K562 (cell line): ENCODE measurements around the gene GCNT4. TPM values are rescaled to one million over a fixed set of nuclear protein-coding genes. Genes with fewer than 3 reads are reported as not detected.

Experiments used
- ATAC-seq: fragments of 200-7000 bp; cut with Tn5 transposase; 3 replicates; pipeline ENCODE4 v1.9.1; 2020; ENCODE audit warnings: moderate library complexity
- BruUV-seq: library from RNA; stranded (reverse); fragments of 400-500 nt; replicated peaks from 2 replicates; lab custom pipeline; 2021; lab: Mats Ljungman, UMichigan
- CTCF ChIA-PET: fragments of 300-600 bp; formaldehyde crosslinking; extraction: SDS; loops from one replicate; lab custom pipeline; 2021; ENCODE audit warnings: low intra/inter-chr PET ratio; lab: Yijun Ruan, JAX
- POLR2A ChIA-PET: fragments of 300-600, 350-650 bp; sonication (Branson Sonifier 250); formaldehyde crosslinking; extraction: SDS; loops from one replicate; lab custom pipeline; 2021; ENCODE audit warnings: antibody characterized with exemption, inconsistent platforms; lab: Yijun Ruan, JAX
- DNase-seq, 4 experiments: peaks; one replicate each; pipeline versions ENCODE4 v3.0.0 to v3.0.0-alpha.2; 2011 to 2018; ENCODE audit warnings: low spot score in 3 of 4, mixed read lengths in 3 of 4; ENCODE audit errors: extremely low read depth in 1 of 4
- FAIRE-seq: peaks from 2 replicates; lab custom pipeline; 2011; peaks lifted over from hg19 to GRCh38; lab: Jason Lieb, UNC
- H2AFZ ChIP-seq: 2 replicates; pipeline ENCODE4 v1.6.0; 2011; ENCODE audit warnings: low read depth, low read length, control low read depth, inconsistent platforms
- H3K27ac ChIP-seq: fragments of 200-600 bp; 3 replicates; pipeline ENCODE4 v1.8.0; 2011; ENCODE audit warnings: low read depth, mild to moderate bottlenecking, control low read depth, inconsistent platforms, low read length, moderate library complexity, mixed read lengths; ENCODE audit errors: extremely low read depth
- H3K27me3 ChIP-seq, 2 experiments: fragments of 300-600 bp in 1 of 2; 2 replicates in 1 of 2; 3 replicates in 1 of 2; pipeline versions ENCODE4 v1.6.0 to v1.8.0; 2011; ENCODE audit warnings: inconsistent platforms in 2 of 2, low read length in 2 of 2, mild to moderate bottlenecking in 1 of 2, mixed read lengths in 1 of 2, moderate library complexity in 1 of 2; ENCODE audit not compliant: control insufficient read depth in 2 of 2, insufficient read depth in 2 of 2
- H3K36me3 ChIP-seq: fragments of 300-600 bp; 3 replicates; pipeline ENCODE4 v1.8.0; 2011; ENCODE audit warnings: mild to moderate bottlenecking, low read length, inconsistent platforms; ENCODE audit not compliant: control insufficient read depth, insufficient read depth
- H3K4me1 ChIP-seq, 2 experiments: fragments of 200-600 bp in 1 of 2; replicated peaks in 1 of 2; 2 replicates in 1 of 2; 3 replicates in 1 of 2; pipeline versions ENCODE4 v1.5.1 to v1.8.0; 2011; ENCODE audit warnings: inconsistent platforms in 2 of 2, low read length in 2 of 2, mild to moderate bottlenecking in 1 of 2, mixed read lengths in 1 of 2, moderate library complexity in 1 of 2; ENCODE audit not compliant: control insufficient read depth in 2 of 2, insufficient read depth in 2 of 2
- H3K4me2 ChIP-seq: 2 replicates; pipeline ENCODE4 v1.6.1; 2011; ENCODE audit warnings: low read length, control low read depth, inconsistent platforms, mixed read lengths; ENCODE audit not compliant: insufficient read depth
- H3K4me3 ChIP-seq: fragments of 200-600 bp; sonication (generic), shearing (Covaris generic); 2 replicates; pipeline ENCODE4 v1.5.1; 2016; ENCODE audit warnings: control low read depth, inconsistent platforms
- H3K79me2 ChIP-seq: fragments of 200-600 bp; 3 replicates; pipeline ENCODE4 v1.8.0; 2011; ENCODE audit warnings: low read length, inconsistent platforms; ENCODE audit not compliant: control insufficient read depth, insufficient read depth
- H3K9ac ChIP-seq, 2 experiments: 2 replicates each; pipeline versions ENCODE4 v1.6.0 to v1.6.1; 2011; ENCODE audit warnings: low read depth in 2 of 2, low read length in 2 of 2, control low read depth in 1 of 2, inconsistent platforms in 1 of 2, mild to moderate bottlenecking in 1 of 2, mixed read lengths in 1 of 2; ENCODE audit not compliant: insufficient read depth in 1 of 2
- H3K9me1 ChIP-seq: one replicate; pipeline ENCODE4 v1.6.0; 2011; ENCODE audit warnings: inconsistent platforms, mild to moderate bottlenecking, low read length, moderate library complexity; ENCODE audit not compliant: control insufficient read depth, insufficient read depth
- H3K9me3 ChIP-seq: replicated peaks from 2 replicates; pipeline ENCODE4 v1.5.1; 2011; ENCODE audit warnings: low read depth, low read length, inconsistent platforms; ENCODE audit not compliant: control insufficient read depth, insufficient read depth
- H4K20me1 ChIP-seq: replicated peaks from 2 replicates; pipeline ENCODE4 v1.6.1; 2011; ENCODE audit warnings: low read length, inconsistent platforms, mixed read lengths; ENCODE audit not compliant: control insufficient read depth, insufficient read depth
- ETS2 ChIP-seq: IDR thresholded peaks from 2 replicates; pipeline ENCODE4 v1.6.1; 2016; ENCODE audit warnings: borderline replicate concordance, missing genetic modification characterization, mild to moderate bottlenecking, moderate library complexity, missing compliant biosample characterization; ENCODE audit not compliant: poor library complexity, severe bottlenecking
- FOXM1 ChIP-seq, 2 experiments: fragments of 450-650 bp in 1 of 2; sonication (generic) in 1 of 2; formaldehyde crosslinking in 1 of 2; IDR thresholded peaks; 2 replicates each; pipeline versions ENCODE4 v1.6.1 to v1.9.0; 2017 to 2022; ENCODE audit warnings: low read depth in 2 of 2, mild to moderate bottlenecking in 2 of 2, missing genetic modification reagents in 1 of 2, moderate library complexity in 1 of 2
- GATAD2A ChIP-seq: fragments of 450-650 bp; IDR thresholded peaks from 2 replicates; pipeline ENCODE4 v1.6.1; 2017
- L3MBTL2 ChIP-seq: fragments of 450-650 bp; IDR thresholded peaks from 2 replicates; pipeline ENCODE4 v1.6.1; 2016; ENCODE audit warnings: mild to moderate bottlenecking, moderate library complexity
- PHB2 ChIP-seq: fragments of 450-650 bp; IDR thresholded peaks from 2 replicates; pipeline ENCODE4 v1.6.1; 2017; ENCODE audit warnings: low read depth
- RCOR1 ChIP-seq, 2 experiments: IDR thresholded peaks; 2 replicates each; pipeline ENCODE4 v1.6.1; 2012; ENCODE audit warnings: low read depth in 2 of 2, low read length in 2 of 2, borderline replicate concordance in 1 of 2, improper control_type of control experiment in 1 of 2
- SIX5 ChIP-seq, 2 experiments: IDR thresholded peaks; 2 replicates each; pipeline ENCODE4 v1.6.1; 2011; ENCODE audit warnings: low read length in 2 of 2, borderline replicate concordance in 1 of 2, low read depth in 1 of 2, mild to moderate bottlenecking in 1 of 2, moderate library complexity in 1 of 2; ENCODE audit not compliant: insufficient read depth in 1 of 2
- SPI1 ChIP-seq: IDR thresholded peaks from 2 replicates; pipeline ENCODE4 v1.6.1; 2011; ENCODE audit warnings: low read depth, low read length, control low read depth, borderline replicate concordance
- ZBTB1 ChIP-seq: sonication (generic); formaldehyde crosslinking; IDR thresholded peaks from 2 replicates; pipeline ENCODE4 v1.8.1; 2023; ENCODE audit warnings: missing genetic modification reagents, low read depth, mild to moderate bottlenecking, borderline replicate concordance
- ZBTB9 ChIP-seq: fragments of 450-650 bp; formaldehyde crosslinking; IDR thresholded peaks from 2 replicates; pipeline ENCODE4 v1.4.0; 2020; ENCODE audit warnings: mild to moderate bottlenecking, moderate library complexity
- ZKSCAN1 ChIP-seq: fragments of 150-350 bp; IDR thresholded peaks from 2 replicates; pipeline ENCODE4 v1.6.1; 2016; ENCODE audit warnings: low read depth, low read length
- ZNF184 ChIP-seq: sonication (generic); formaldehyde crosslinking; IDR thresholded peaks from 2 replicates; pipeline ENCODE4 v1.5.0; 2020; ENCODE audit warnings: missing genetic modification reagents
- ZNF699 ChIP-seq: fragments of 250-450 bp; sonication (Bioruptor Pico); IDR thresholded peaks from 2 replicates; pipeline ENCODE4 v1.8.0; 2021; ENCODE audit warnings: mild to moderate bottlenecking, moderate library complexity; ENCODE audit not compliant: insufficient replicate concordance
- WGBS: fragments of 100-300 bp; shearing (Covaris generic); methylation state at CpG from one replicate; pipeline ENCODE4 v1.1.6; 2016; ENCODE audit warnings: low coverage, mixed read lengths; ENCODE audit not compliant: insufficient coverage; ENCODE audit errors: missing lambda C conversion rate; 5-methylcytosine and 5-hydroxymethylcytosine counted together
- in situ Hi-C: fragments of 300-500 bp; cut with MboI; formaldehyde crosslinking; loops from 4 replicates; pipeline ENCODE4 v1.15.0; 2018; ENCODE audit warnings: inconsistent platforms, mixed read lengths
- intact Hi-C: fragments of 100-400 bp; cut with micrococcal nuclease; formaldehyde crosslinking; loops from 2 replicates; pipeline ENCODE4 v1.14.2; 2022
- polyA plus RNA-seq, 8 experiments: library from polyadenylated mRNA; depleted of rRNA in 4 of 8; stranded (reverse) in 5 of 8; unstranded in 3 of 8; fragments of >200 nt; fragmentation: Nextera tagmentation in 2 of 8; fragmentation: Illumina TruSeq in 1 of 8; extraction: Ambion mirVana in 2 of 8; extraction: Trizol in 1 of 8; gene quantifications; 2 replicates each; pipeline versions ENCODE4 v1.2.1 to v1.2.3, GENCODE V29; 2011 to 2014; ENCODE audit warnings: inconsistent platforms in 1 of 8, missing spikeins in 1 of 8
- total RNA-seq, 7 experiments: library from RNA; depleted of rRNA in 6 of 7; stranded (reverse); fragments of >200 nt in 6 of 7; fragmentation: Illumina TruSeq in 2 of 7; extraction: Trizol in 2 of 7; gene quantifications; 2 replicates each; pipeline versions ENCODE4 v1.2.1 to v1.2.3, GENCODE V29; 2011 to 2021; ENCODE audit warnings: low replicate concordance in 1 of 7
- TF ChIP-seq, protein P1 (sequence below): sonication (generic); formaldehyde crosslinking; IDR thresholded peaks from 2 replicates; pipeline ENCODE4 v1.4.0; 2020; ENCODE audit warnings: mild to moderate bottlenecking, missing genetic modification reagents

GCNT4 gene
- total and polyA plus RNA-seq, 9 of the 15 experiments (the other 6 are each of a cell fraction or from before 2014, with no cell fraction given): 0.01 TPM; not detected in 8

DNA sequence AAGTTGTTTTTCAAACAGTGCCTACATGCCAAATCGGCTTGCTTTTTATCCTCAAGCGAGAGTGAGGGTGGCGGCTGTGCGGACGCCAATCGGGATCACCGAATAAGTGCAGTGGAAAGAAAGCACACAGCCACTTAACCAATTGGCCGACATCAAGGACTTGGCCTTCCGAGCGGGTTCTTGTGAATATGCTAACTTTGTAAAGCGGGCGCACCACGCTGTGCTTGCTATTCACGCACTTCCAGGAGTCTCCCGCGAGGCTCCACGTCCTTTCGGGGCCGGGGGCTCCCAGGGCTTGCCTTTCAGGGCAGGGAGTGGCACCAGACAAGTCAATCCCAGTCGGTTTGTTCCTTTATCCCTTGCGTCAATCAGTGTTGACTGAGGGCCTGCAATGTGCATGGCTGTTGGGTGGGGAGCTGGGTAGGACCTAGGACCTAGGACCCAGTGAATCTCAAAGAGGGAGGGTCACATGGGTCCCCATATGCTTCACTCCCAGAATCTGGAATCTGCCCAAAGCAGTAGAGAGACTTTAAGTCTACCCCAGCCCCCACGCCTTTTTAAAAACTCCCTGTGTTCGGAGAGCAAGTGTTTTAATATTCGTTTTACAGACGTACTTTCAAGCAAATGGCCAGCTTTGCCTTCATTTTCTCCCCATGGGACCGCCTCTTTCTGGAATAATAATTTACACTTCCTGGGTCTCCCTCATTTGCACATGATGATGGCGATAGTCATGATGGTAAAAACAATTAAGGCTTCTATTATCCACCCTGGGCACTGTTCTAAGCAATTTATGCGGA, 2.0 kb upstream of the GCNT4 start:
- Histone ChIP-seq H3K9me3 (no peaks in the 10 kb centered on the region), H3K9ac (no peak overlapping the region), H2AFZ (no peak overlapping the region), H3K36me3 (no peaks in the 10 kb centered on the region), H3K9me1 (no peaks in the 10 kb centered on the region), H3K4me2 (no peak overlapping the region), H3K4me3 (no peak overlapping the region), H4K20me1 (no peaks in the 10 kb centered on the region), H3K79me2 (no peaks in the 10 kb centered on the region), H3K4me1 (peaks cover 0 to 16% of the 10 kb centered on the region in 2 experiments; a peak in 3 of 5 replicates), H3K27ac (no peak overlapping the region), H3K27me3 (peaks cover 16 to 33% of the 10 kb centered on the region in 2 experiments)
- ChIA-PET POLR2A (no interaction called here), CTCF (no interaction called here)
- TF ChIP-seq SPI1: no peak
- TF ChIP-seq ZNF184 (CRISPR knock-in tag): no peak
- TF ChIP-seq PHB2: no peak
- no peak for TF ChIP-seq L3MBTL2
- no peak for TF ChIP-seq SIX5 (IDR thresholded peaks at IDR 0.05; ENCODE audit: borderline replicate concordance in 1 of 2, insufficient read depth in 1 of 2, low read depth in 1 of 2, low read length in 2 of 2)
- TF ChIP-seq, protein P1, sequence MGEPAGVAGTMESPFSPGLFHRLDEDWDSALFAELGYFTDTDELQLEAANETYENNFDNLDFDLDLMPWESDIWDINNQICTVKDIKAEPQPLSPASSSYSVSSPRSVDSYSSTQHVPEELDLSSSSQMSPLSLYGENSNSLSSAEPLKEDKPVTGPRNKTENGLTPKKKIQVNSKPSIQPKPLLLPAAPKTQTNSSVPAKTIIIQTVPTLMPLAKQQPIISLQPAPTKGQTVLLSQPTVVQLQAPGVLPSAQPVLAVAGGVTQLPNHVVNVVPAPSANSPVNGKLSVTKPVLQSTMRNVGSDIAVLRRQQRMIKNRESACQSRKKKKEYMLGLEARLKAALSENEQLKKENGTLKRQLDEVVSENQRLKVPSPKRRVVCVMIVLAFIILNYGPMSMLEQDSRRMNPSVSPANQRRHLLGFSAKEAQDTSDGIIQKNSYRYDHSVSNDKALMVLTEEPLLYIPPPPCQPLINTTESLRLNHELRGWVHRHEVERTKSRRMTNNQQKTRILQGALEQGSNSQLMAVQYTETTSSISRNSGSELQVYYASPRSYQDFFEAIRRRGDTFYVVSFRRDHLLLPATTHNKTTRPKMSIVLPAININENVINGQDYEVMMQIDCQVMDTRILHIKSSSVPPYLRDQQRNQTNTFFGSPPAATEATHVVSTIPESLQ (CRISPR knock-in tag): no peak
- TF ChIP-seq ZNF699: no peak
- no peak for TF ChIP-seq ETS2 (tag)
- TF ChIP-seq ZBTB1: no peak
- no peak for TF ChIP-seq GATAD2A
- no peak for TF ChIP-seq FOXM1 (IDR thresholded peaks at IDR 0.05; ENCODE audit: low read depth)
- TF ChIP-seq FOXM1 (CRISPR knock-in tag; IDR thresholded peaks at IDR 0.05; ENCODE audit: low read depth): no peak
- no peak for TF ChIP-seq RCOR1 (IDR thresholded peaks at IDR 0.05; ENCODE audit: borderline replicate concordance in 1 of 2, low read depth in 2 of 2, low read length in 2 of 2)
- no peak for TF ChIP-seq ZKSCAN1
- TF ChIP-seq ZBTB9 (CRISPR knock-in tag): no peak
- no TSS peak for BruUV-seq
- WGBS: 19% methylated on average over 28 of the region's 28 CpGs
- DNase-seq (no peak), FAIRE-seq (no peak), ATAC-seq (no peak)
- in situ Hi-C loops: no loop called here
- intact Hi-C loops: no loop called here
